Brain pericyte (primary cell): ENCODE data around the gene SOHLH2.

Experiments used
- DNase-seq: peaks from one replicate; pipeline ENCODE4 v3.0.0-alpha.2; 2012; ENCODE audit warnings: low read depth, low spot score

SOHLH2 gene

GRCh38 chr13:36214163-36214921 is at the start of gene SOHLH2:
TSS of gene SOHLH2 (minus strand) at chr13:36214556. CDS start at chr13:36214526, 30 bp downstream.
- no peak for DNase-seq

- DNase-seq, result no peak
Observed at GRCh38 chr13:36261976-36262375, 47.6 kb upstream of the SOHLH2 start.

GRCh38 chr13:36261011-36261410 is 46.7 kb upstream of the SOHLH2 start:
- DNase-seq, result no peak

GRCh38 chr13:36259361-36260137 is 45.2 kb upstream of the SOHLH2 start:
- no peak for DNase-seq

GRCh38 chr13:36258831-36259230 is 44.5 kb upstream of the SOHLH2 start:
- DNase-seq, result no peak

- DNase-seq, result no peak
Observed at GRCh38 chr13:36251526-36251925, 37.2 kb upstream of the SOHLH2 start.

- no peak for DNase-seq
Observed at GRCh38 chr13:36251017-36251416, 36.7 kb upstream of the SOHLH2 start.

- no peak for DNase-seq
Observed at GRCh38 chr13:36248700-36249099, 34.3 kb upstream of the SOHLH2 start.

GRCh38 chr13:36244990-36245389 is 30.6 kb upstream of the SOHLH2 start:
- DNase-seq, result no peak

- DNase-seq, result no peak
Observed at GRCh38 chr13:36244073-36244472, 29.7 kb upstream of the SOHLH2 start.

- DNase-seq, result no peak
Observed at GRCh38 chr13:36242761-36243160, 28.4 kb upstream of the SOHLH2 start.

GRCh38 chr13:36231236-36231635 is 16.9 kb upstream of the SOHLH2 start:
- no peak for DNase-seq

GRCh38 chr13:36224730-36225129 is 10.4 kb upstream of the SOHLH2 start:
- no peak for DNase-seq

- DNase-seq, result no peak
Observed at GRCh38 chr13:36219883-36220282, 5.5 kb upstream of the SOHLH2 start.

GRCh38 chr13:36217456-36217855 is 3.1 kb upstream of the SOHLH2 start:
- DNase-seq, result no peak

- no peak for DNase-seq
Observed at GRCh38 chr13:36212789-36213188, 1.6 kb downstream of the SOHLH2 start.

GRCh38 chr13:36211567-36211966 is 2.8 kb downstream of the SOHLH2 start:
- peak; percentile 93 for DNase-seq

- no peak for DNase-seq
Observed at GRCh38 chr13:36210738-36211137, 3.6 kb downstream of the SOHLH2 start.

GRCh38 chr13:36207672-36208071 is 6.7 kb downstream of the SOHLH2 start:
- DNase-seq, result no peak

GRCh38 chr13:36193151-36193855 is 21.1 kb downstream of the SOHLH2 start:
- no peak for DNase-seq

- DNase-seq, result no peak
Observed at GRCh38 chr13:36192166-36192565, 22.2 kb downstream of the SOHLH2 start.

GRCh38 chr13:36190771-36191170 is 23.6 kb downstream of the SOHLH2 start:
- DNase-seq, result no peak
